GM10266 (cell line): ENCODE data around the gene CCDC171.

Experiments used
- DNase-seq: peaks from one replicate; pipeline ENCODE4 v3.0.0; 2012; ENCODE audit errors: extremely low spot score
- TF ChIP-seq, protein P1 (sequence below): IDR thresholded peaks from 2 replicates; pipeline ENCODE4 v1.5.1; 2012; ENCODE audit warnings: mild to moderate bottlenecking, low read depth; ENCODE audit not compliant: control insufficient read depth, insufficient read depth; ENCODE audit errors: missing control alignments

CCDC171 gene

DNA sequence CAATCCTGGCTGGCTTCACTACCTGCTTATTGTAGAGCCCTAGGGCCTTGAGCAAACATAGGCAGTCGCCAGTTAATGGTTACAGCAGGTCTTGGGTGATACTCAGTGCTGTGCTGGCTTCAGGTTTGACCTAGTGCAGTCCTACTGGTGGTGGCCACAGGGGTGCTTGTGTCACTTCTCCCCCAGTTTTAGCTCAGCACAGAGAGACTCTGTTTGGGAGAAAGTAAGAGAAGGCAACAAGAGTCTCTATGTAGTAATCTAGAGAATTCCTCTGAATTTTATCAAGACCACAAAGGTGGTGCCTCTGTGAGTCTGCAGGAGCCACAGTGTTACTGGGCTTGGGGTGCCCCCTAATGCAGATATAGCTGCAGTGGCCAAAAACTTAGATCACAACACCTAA lies 165.6 kb downstream of the CCDC171 start:
- TF ChIP-seq, protein P1, sequence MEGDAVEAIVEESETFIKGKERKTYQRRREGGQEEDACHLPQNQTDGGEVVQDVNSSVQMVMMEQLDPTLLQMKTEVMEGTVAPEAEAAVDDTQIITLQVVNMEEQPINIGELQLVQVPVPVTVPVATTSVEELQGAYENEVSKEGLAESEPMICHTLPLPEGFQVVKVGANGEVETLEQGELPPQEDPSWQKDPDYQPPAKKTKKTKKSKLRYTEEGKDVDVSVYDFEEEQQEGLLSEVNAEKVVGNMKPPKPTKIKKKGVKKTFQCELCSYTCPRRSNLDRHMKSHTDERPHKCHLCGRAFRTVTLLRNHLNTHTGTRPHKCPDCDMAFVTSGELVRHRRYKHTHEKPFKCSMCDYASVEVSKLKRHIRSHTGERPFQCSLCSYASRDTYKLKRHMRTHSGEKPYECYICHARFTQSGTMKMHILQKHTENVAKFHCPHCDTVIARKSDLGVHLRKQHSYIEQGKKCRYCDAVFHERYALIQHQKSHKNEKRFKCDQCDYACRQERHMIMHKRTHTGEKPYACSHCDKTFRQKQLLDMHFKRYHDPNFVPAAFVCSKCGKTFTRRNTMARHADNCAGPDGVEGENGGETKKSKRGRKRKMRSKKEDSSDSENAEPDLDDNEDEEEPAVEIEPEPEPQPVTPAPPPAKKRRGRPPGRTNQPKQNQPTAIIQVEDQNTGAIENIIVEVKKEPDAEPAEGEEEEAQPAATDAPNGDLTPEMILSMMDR = no peak
- DNase-seq = no peak

DNA sequence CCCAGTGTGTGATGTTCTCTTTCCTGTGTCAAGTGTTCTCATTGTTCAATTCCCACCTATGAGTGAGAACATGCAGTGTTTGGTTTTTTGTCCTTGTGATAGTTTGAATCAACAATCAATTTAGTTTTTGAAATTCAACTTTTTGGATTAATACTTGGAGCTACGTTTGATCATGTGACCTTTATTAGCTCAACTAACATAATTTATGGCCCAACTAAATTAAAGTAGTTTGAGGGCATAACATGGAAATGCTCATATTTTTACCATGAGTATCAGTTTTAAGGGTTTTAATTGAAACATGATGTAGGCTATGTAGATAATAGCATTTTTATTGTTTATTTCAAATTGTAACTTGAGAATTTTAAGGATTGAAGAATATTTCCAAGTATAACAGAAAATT lies 168.0 kb downstream of the CCDC171 start:
- no peak for DNase-seq
- TF ChIP-seq, protein P1 = no peak

DNA sequence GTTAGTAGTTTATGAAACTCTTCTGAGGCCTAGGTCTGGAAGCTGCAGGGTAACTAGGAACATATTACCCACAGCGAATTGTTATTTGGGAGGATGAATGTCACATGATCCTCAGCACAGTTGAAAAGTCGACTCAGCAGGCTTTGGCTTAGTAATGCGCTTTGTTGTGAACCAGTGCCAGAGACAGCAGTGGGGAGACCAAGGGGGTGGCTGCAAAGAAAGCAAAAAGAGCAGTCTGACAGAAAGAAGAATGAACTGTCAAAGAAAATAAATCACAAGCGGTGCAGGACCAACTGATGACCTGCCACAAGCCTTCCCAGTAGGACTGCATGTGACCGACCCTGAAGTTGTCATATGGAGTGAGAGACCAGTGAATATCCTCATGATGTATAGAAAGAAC lies 170.0 kb downstream of the CCDC171 start:
- no peak for DNase-seq
- TF ChIP-seq, protein P1 = no peak

DNA sequence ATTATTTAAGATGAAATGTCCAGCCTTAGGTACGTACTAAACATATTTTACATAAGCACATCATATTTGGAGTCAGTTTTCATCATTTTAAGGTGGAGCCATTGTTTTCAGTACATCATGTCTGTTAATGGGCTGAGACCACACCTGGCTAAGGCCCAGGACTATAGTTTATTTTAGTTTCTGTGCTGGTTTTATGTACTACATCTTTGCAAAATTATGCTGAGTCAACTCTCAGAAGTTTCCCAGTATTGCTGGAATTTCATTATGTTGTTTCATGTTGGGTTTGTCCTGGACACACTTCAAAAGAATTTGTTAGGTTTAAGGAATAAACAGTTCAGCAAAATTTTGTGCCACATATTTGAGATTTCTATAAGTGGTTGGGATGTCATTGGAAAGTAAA lies 171.2 kb downstream of the CCDC171 start:
- no peak for DNase-seq
- TF ChIP-seq, protein P1 = no peak

DNA sequence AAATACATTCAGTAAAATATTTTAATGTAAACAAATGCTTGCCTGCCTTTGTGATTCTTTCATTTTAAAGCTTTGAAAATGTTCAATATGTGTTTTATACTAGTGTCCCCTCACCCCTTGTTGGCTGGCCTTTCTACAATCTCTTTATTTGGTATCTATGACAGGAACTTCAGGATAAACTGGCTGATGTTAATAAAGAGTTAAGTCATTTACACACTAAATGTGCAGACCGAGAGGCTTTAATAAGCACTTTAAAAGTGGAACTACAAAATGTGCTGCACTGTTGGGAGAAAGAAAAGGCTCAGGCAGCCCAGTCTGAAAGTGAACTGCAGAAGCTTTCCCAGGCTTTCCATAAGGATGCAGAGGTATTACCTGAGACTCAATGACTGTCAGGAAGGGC lies 171.8 kb downstream of the CCDC171 start:
- TF ChIP-seq, protein P1 = no peak
- DNase-seq = no peak

DNA sequence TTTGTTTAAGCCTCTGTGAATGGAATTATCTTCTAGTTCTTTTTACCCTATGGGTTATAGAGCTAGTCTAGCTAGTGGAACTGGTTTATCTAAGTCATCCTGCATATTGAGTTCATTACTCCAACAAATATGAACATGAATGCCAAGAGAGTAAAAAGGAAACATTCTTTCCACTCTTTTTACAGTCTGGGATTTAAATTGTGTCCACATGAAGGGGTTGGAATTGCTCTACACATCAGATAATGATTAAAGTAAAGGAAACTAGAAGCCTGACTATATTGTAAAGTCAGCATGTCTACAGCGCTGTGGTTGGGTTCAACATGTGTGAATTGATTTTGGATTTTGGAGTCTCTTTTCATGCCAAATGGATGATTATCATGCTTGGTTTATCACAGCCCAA lies 173.1 kb downstream of the CCDC171 start:
- TF ChIP-seq, protein P1 = no peak

DNA sequence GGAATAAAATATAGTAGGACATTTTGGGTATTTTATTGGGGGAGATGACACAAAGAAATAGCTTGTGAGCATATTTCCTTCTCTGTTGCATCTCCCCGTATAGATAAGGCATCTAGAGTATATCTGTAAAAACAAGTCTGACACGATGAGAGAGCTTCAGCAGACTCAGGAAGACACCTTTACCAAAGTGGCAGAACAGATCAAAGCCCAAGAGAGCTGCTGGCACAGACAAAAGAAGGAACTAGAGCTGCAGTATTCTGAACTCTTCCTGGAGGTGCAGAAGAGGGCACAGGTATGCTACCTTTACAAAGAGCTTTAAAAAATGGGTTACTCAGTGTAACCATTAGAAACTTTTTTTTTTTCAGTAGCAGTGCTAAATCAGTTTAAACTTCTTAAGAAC lies 176.7 kb downstream of the CCDC171 start:
- TF ChIP-seq, protein P1 = no peak

More for the DNA sequence above, 173.1 kb downstream of the CCDC171 start:
- DNase-seq = no peak

More for the DNA sequence above, 176.7 kb downstream of the CCDC171 start:
- no peak for DNase-seq
